Suprapubic skin (tissue), 4 donors: ENCODE measurements around the gene LRP1B.

Source experiments
- EP300 ChIP-seq: sonication (generic); formaldehyde crosslinking; IDR thresholded peaks from one replicate; pipeline ENCODE4 v1.6.1; 2017; ENCODE audit warnings: antibody characterized with exemption
- POLR2AphosphoS5 ChIP-seq, 3 donors: sonication (generic); formaldehyde crosslinking; IDR thresholded peaks; one replicate each; pipeline ENCODE4 v1.6.1; 2017; ENCODE audit warnings: antibody characterized with exemption in 3 of 3
- TF ChIP-seq, protein P1 (sequence below), 2 donors: fragments of 200-600 bp in 1 of 2; fragments of 450-650 bp in 1 of 2; sonication (generic) in 1 of 2; IDR thresholded peaks; one replicate each; pipeline ENCODE4 v1.5.1; 2016 to 2019; ENCODE audit warnings: antibody characterized with exemption in 2 of 2, mild to moderate bottlenecking in 1 of 2, moderate library complexity in 1 of 2

DNA sequence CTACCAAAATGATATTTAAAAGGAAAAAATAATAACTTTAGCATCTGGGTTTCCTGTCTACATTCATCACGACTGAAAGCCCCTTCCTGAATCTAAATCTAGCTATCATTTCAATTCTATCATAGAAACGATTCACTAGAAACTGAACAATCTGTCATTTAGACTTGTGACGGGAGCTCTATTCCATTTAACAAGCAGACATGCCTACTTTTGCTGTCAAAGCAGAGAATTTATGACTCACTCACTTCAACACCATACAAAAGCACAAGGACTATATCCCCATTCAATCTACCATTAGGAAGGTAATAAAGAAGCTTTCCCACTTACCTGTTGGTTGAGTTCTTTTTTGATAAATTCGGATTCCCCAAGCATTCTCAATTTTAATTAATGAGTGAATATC lies 1072.3 kb downstream of the LRP1B start:
- TF ChIP-seq, protein P1, sequence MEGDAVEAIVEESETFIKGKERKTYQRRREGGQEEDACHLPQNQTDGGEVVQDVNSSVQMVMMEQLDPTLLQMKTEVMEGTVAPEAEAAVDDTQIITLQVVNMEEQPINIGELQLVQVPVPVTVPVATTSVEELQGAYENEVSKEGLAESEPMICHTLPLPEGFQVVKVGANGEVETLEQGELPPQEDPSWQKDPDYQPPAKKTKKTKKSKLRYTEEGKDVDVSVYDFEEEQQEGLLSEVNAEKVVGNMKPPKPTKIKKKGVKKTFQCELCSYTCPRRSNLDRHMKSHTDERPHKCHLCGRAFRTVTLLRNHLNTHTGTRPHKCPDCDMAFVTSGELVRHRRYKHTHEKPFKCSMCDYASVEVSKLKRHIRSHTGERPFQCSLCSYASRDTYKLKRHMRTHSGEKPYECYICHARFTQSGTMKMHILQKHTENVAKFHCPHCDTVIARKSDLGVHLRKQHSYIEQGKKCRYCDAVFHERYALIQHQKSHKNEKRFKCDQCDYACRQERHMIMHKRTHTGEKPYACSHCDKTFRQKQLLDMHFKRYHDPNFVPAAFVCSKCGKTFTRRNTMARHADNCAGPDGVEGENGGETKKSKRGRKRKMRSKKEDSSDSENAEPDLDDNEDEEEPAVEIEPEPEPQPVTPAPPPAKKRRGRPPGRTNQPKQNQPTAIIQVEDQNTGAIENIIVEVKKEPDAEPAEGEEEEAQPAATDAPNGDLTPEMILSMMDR (IDR thresholded peaks at IDR 0.05) = no peak
- TF ChIP-seq POLR2AphosphoS5 (IDR thresholded peaks at IDR 0.05) = no peak
- no peak for TF ChIP-seq EP300
